HEK293T (cell line): ENCODE results near the gene SARNP.
"Not testable (repeated sequence)": the region's sequence is repeated elsewhere in the genome, so short reads cannot be mapped to it uniquely, and the experiment has no call there.

ENCODE experiments used
- CTCF ChIA-PET: fragments of 350-600 bp; formaldehyde crosslinking; extraction: SDS; loops from one replicate; lab custom pipeline; 2021; ENCODE audit warnings: antibody characterized with exemption, inconsistent platforms; lab: Yijun Ruan, JAX
- POLR2A ChIA-PET: fragments of 350-600 bp; formaldehyde crosslinking; extraction: SDS; loops from one replicate; lab custom pipeline; 2020; ENCODE audit warnings: antibody characterized with exemption, inconsistent platforms; lab: Yijun Ruan, JAX
- DNase-seq: peaks from one replicate; pipeline ENCODE4 v3.0.0; 2012; ENCODE audit warnings: mixed read lengths; ENCODE audit errors: extremely low spot score
- ARNT ChIP-seq: fragments of 450-650 bp; IDR thresholded peaks from 2 replicates; pipeline ENCODE4 v1.6.1; 2017; ENCODE audit warnings: mild to moderate bottlenecking
- BHLHE40 ChIP-seq: fragments of 450-650 bp; IDR thresholded peaks from 2 replicates; pipeline ENCODE4 v1.6.1; 2016; ENCODE audit warnings: mild to moderate bottlenecking, moderate library complexity, borderline replicate concordance
- CTBP1 ChIP-seq: fragments of 450-650 bp; IDR thresholded peaks from 2 replicates; pipeline ENCODE4 v1.6.1; 2016; ENCODE audit warnings: borderline replicate concordance
- ELF4 ChIP-seq: fragments of 450-650 bp; IDR thresholded peaks from 2 replicates; pipeline ENCODE4 v1.6.1; 2017; ENCODE audit warnings: antibody characterized with exemption
- FOXA1 ChIP-seq: fragments of 450-650 bp; IDR thresholded peaks from 2 replicates; pipeline ENCODE4 v1.6.1; 2016; ENCODE audit warnings: mild to moderate bottlenecking
- FOXK2 ChIP-seq: fragments of 450-650 bp; IDR thresholded peaks from 2 replicates; pipeline ENCODE4 v1.6.1; 2016; ENCODE audit warnings: mild to moderate bottlenecking
- FOXM1 ChIP-seq: fragments of 450-650 bp; IDR thresholded peaks from 2 replicates; pipeline ENCODE4 v1.6.1; 2017; ENCODE audit warnings: mild to moderate bottlenecking, borderline replicate concordance
- HDGF ChIP-seq: fragments of 450-650 bp; IDR thresholded peaks from 2 replicates; pipeline ENCODE4 v1.6.1; 2017; ENCODE audit warnings: antibody characterized with exemption, borderline replicate concordance
- L3MBTL2 ChIP-seq: fragments of 450-650 bp; conservative IDR thresholded peaks from 2 replicates; pipeline ENCODE4 v1.6.1; 2016; ENCODE audit warnings: mild to moderate bottlenecking
- LEF1 ChIP-seq: fragments of 450-650 bp; IDR thresholded peaks from 2 replicates; pipeline ENCODE4 v1.6.1; 2017; ENCODE audit warnings: mild to moderate bottlenecking, borderline replicate concordance
- NFRKB ChIP-seq: fragments of 450-650 bp; IDR thresholded peaks from 2 replicates; pipeline ENCODE4 v1.6.1; 2016; ENCODE audit warnings: mild to moderate bottlenecking, moderate library complexity
- PKNOX1 ChIP-seq: fragments of 450-650 bp; IDR thresholded peaks from 2 replicates; pipeline ENCODE4 v1.6.1; 2016
- SP1 ChIP-seq: fragments of 450-650 bp; IDR thresholded peaks from 2 replicates; pipeline ENCODE4 v1.6.1; 2017
- SUZ12 ChIP-seq: fragments of 450-650 bp; IDR thresholded peaks from 2 replicates; pipeline ENCODE4 v1.6.1; 2016; ENCODE audit warnings: mild to moderate bottlenecking
- TARDBP ChIP-seq: fragments of 450-650 bp; IDR thresholded peaks from 2 replicates; pipeline ENCODE4 v1.6.1; 2016
- ZNF384 ChIP-seq: fragments of 450-650 bp; IDR thresholded peaks from 2 replicates; pipeline ENCODE4 v1.6.1; 2016

Gene SARNP

GRCh38 chr12:55840581-55841351 is 23.2 kb upstream of the SARNP start:
- ChIA-PET POLR2A (interaction anchor here (1.9 kb wide), 1 partner anchor 11 kb away, joined by 13 read pairs; the partner anchor contains the start of gene DNAJC14), CTCF (interaction anchor here (0.6 to 0.7 kb wide), 2 partner anchors 92 to 103 kb away, joined by 3 read pairs; no protein-coding TSS in a partner anchor)
- DNase-seq = no peak
- TF ChIP-seq LEF1 (no peak), BHLHE40 (no peak), FOXM1 (no peak), FOXK2 (no peak), SUZ12 (no peak), ELF4 (no peak), NFRKB (no peak), SP1 (no peak)

- POLR2A ChIA-PET = interaction anchor here (1.4 kb wide), 1 partner anchor 9 kb away, joined by 13 read pairs; the partner anchor contains the start of gene DNAJC14
- TF ChIP-seq PKNOX1 (no peak), ARNT (no peak), ZNF384 (no peak), LEF1 (no peak), NFRKB (no peak)
- CTCF ChIA-PET = no interaction called here
- no peak for DNase-seq
Observed at GRCh38 chr12:55839345-55840140, 22.0 kb upstream of the SARNP start.

GRCh38 chr12:55838361-55838760 is 20.8 kb upstream of the SARNP start:
- ChIA-PET POLR2A (no interaction called here), CTCF (no interaction called here)
- DNase-seq = no peak
- TF ChIP-seq ZNF384 (no peak), FOXK2 (no peak), LEF1 (no peak), SP1 (no peak), PKNOX1 (no peak), TARDBP (no peak), NFRKB (no peak), FOXA1 (no peak), ARNT (no peak), ELF4 (no peak), BHLHE40 (no peak), HDGF (no peak), FOXM1 (no peak), L3MBTL2 (no peak)

- POLR2A ChIA-PET = interaction anchor here (0.6 to 1.4 kb wide), 3 partner anchors 17 to 101 kb away, joined by 3 to 5 read pairs (median 4); partner anchors contain the start of genes ORMDL2 and SARNP
- DNase-seq = not testable (repeated sequence)
- CTCF ChIA-PET = interaction anchor here (0.6 kb wide), 1 partner anchor 13 kb away, joined by 4 read pairs; no protein-coding TSS in a partner anchor
Observed at GRCh38 chr12:55834400-55834799, 16.9 kb upstream of the SARNP start.

DNA sequence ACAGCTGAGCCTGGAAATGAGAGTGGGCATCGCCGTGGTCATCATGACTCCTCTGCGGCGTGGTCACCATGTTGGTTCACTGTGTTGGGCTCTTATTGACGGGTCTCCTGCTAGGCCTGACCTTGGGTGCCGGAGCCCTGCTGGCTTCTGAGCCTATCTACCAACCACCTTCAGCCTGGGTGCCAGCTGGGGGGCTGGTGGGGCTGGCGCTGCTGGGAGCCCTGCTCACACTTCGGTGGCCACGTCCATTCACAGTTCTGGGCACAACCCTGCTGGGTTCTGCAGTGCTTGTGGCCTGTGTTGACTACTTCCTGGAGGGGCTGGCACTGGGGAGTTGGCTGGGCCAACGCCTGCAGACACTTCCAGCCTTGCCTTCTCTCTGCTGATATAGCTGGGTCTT is 15.5 kb upstream of the SARNP start:
- DNase-seq = no peak
- POLR2A ChIA-PET = interaction anchor here (1.3 kb wide), 1 partner anchor 15 kb away, joined by 8 read pairs; the partner anchor contains the start of genes ORMDL2 and SARNP
- CTCF ChIA-PET = no interaction called here
- TF ChIP-seq L3MBTL2 = no peak
- TF ChIP-seq FOXM1 = no peak
- no peak for TF ChIP-seq BHLHE40
- TF ChIP-seq PKNOX1 = no peak
- no peak for TF ChIP-seq ZNF384
- TF ChIP-seq ARNT = no peak
- no peak for TF ChIP-seq LEF1
- TF ChIP-seq NFRKB = no peak
- no peak for TF ChIP-seq CTBP1
- TF ChIP-seq HDGF = no peak
- TF ChIP-seq TARDBP = no peak
- TF ChIP-seq ELF4 = no peak
- TF ChIP-seq SUZ12 = no peak
- TF ChIP-seq FOXA1 = no peak

DNA sequence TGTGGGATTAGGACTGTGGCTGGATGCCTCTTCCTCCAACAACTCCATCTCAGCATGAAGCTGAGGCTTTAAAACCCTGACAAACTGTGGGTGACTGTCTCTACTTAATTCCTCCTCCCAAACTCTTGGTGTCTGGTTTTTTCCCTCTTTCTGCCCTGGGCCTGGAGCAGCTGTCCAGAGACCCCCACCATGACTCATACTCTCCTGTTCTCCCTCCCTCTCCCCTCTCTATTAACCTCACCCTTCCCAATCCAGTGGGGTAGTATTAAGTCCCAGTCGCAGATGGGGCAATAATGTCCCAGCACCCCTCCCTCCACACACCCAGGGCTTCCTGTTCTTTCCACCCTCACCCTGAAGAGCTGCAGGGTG is 13.9 kb upstream of the SARNP start:
- no peak for DNase-seq
- CTCF ChIA-PET = no interaction called here

More for the DNA sequence above, 13.9 kb upstream of the SARNP start:
- TF ChIP-seq FOXA1 (no peak), TARDBP (no peak), BHLHE40 (no peak), NFRKB (no peak), LEF1 (no peak), ZNF384 (no peak), FOXK2 (no peak), L3MBTL2 (no peak), FOXM1 (no peak), ELF4 (no peak)
- POLR2A ChIA-PET = interaction anchor here (0.6 to 3.9 kb wide), 11 partner anchors 8 to 143 kb away, joined by 3 to 109 read pairs (median 13); partner anchors contain the start of genes MMP19, ORMDL2, PYM1 and RAB5B
